IMR-90 (cell line): ENCODE data around the gene TBC1D10A. TPM values are rescaled to one million over a fixed set of nuclear protein-coding genes. Genes with fewer than 3 reads are reported as not detected.

ENCODE experiments used
- ATAC-seq: fragments of 200-7000 bp; cut with Tn5 transposase; 2 replicates; pipeline ENCODE4 v1.9.1; 2020; ENCODE audit warnings: low read depth, mild to moderate bottlenecking, moderate library complexity
- BruUV-seq: library from RNA; stranded (reverse); fragments of 400-500 nt; replicated peaks from 2 replicates; lab custom pipeline; 2021; lab: Mats Ljungman, UMichigan
- CTCF ChIA-PET: fragments of 300-600 bp; formaldehyde crosslinking; extraction: SDS; loops from one replicate; lab custom pipeline; 2021; ENCODE audit warnings: antibody characterized with exemption; lab: Yijun Ruan, JAX
- POLR2A ChIA-PET: fragments of 300-600 bp; sonication (Branson Sonifier 250); formaldehyde crosslinking; loops from one replicate; lab custom pipeline; 2022; ENCODE audit warnings: antibody characterized with exemption; ENCODE audit not compliant: unreplicated experiment; lab: Charles Lee
- DNase-seq: peaks from one replicate; pipeline ENCODE4 v3.0.0; 2013
- H2AFZ ChIP-seq: replicated peaks from 2 replicates; pipeline ENCODE3; 2013; ENCODE audit warnings: low read length, mild to moderate bottlenecking; ENCODE audit not compliant: poor library complexity
- H2AK5ac ChIP-seq: 2 replicates; pipeline ENCODE4 v1.6.1; 2013; ENCODE audit warnings: low read depth, low read length, inconsistent platforms
- H2AK9ac ChIP-seq: replicated peaks from 2 replicates; pipeline ENCODE3; 2013; ENCODE audit warnings: mild to moderate bottlenecking, low read depth, low read length, moderate library complexity; ENCODE audit not compliant: poor library complexity
- H2BK120ac ChIP-seq: 2 replicates; pipeline ENCODE4 v1.6.1; 2013; ENCODE audit warnings: low read depth, low read length, inconsistent platforms
- H2BK15ac ChIP-seq: 3 replicates; pipeline ENCODE4 v1.6.1; 2013; ENCODE audit warnings: low read depth, low read length, inconsistent platforms
- H2BK20ac ChIP-seq: 2 replicates; pipeline ENCODE4 v1.6.1; 2013; ENCODE audit warnings: low read depth, mild to moderate bottlenecking, inconsistent platforms, low read length, moderate library complexity
- H2BK5ac ChIP-seq: 2 replicates; pipeline ENCODE4 v1.6.1; 2013; ENCODE audit warnings: mild to moderate bottlenecking, low read depth, low read length, inconsistent platforms; ENCODE audit not compliant: poor library complexity, severe bottlenecking
- H3K14ac ChIP-seq: replicated peaks from 2 replicates; pipeline ENCODE4 v1.6.1; 2013; ENCODE audit warnings: low read depth, low read length, inconsistent platforms
- H3K18ac ChIP-seq: 2 replicates; pipeline ENCODE4 v1.6.1; 2013; ENCODE audit warnings: low read depth, low read length, control low read depth
- H3K23ac ChIP-seq: 2 replicates; pipeline ENCODE4 v1.6.1; 2013; ENCODE audit warnings: low read depth, low read length, inconsistent platforms
- H3K27ac ChIP-seq: 2 replicates; pipeline ENCODE4 v1.5.1; 2013; ENCODE audit warnings: mild to moderate bottlenecking, control low read depth, low read length; ENCODE audit not compliant: insufficient read depth
- H3K27me3 ChIP-seq: 2 replicates; pipeline ENCODE4 v1.6.1; 2013; ENCODE audit warnings: low read length; ENCODE audit not compliant: control insufficient read depth, insufficient read depth
- H3K36me3 ChIP-seq: 2 replicates; pipeline ENCODE4 v1.6.1; 2013; ENCODE audit warnings: low read length, mixed read lengths; ENCODE audit not compliant: control insufficient read depth, insufficient read depth
- H3K4ac ChIP-seq: 2 replicates; pipeline ENCODE4 v1.6.1; 2013; ENCODE audit warnings: low read depth, low read length, inconsistent platforms
- H3K4me1 ChIP-seq: 2 replicates; pipeline ENCODE4 v1.6.1; 2013; ENCODE audit warnings: low read length, mixed read lengths; ENCODE audit not compliant: control insufficient read depth, insufficient read depth
- H3K4me2 ChIP-seq: 2 replicates; pipeline ENCODE4 v1.6.1; 2013; ENCODE audit warnings: low read depth, mild to moderate bottlenecking, control low read depth, low read length, moderate library complexity
- H3K4me3 ChIP-seq: 2 replicates; pipeline ENCODE4 v1.5.1; 2013; ENCODE audit warnings: low read depth, mild to moderate bottlenecking, control low read depth, low read length, moderate library complexity; ENCODE audit not compliant: insufficient read depth
- H3K56ac ChIP-seq: 2 replicates; pipeline ENCODE4 v1.6.1; 2013; ENCODE audit warnings: low read length, inconsistent platforms; ENCODE audit not compliant: insufficient read depth; ENCODE audit errors: extremely low read depth
- H3K79me1 ChIP-seq, 2 experiments: 2 replicates each; pipeline ENCODE4 v1.6.1; 2013; ENCODE audit warnings: low read length in 2 of 2, inconsistent platforms in 1 of 2, low read depth in 1 of 2
- H3K9ac ChIP-seq: 2 replicates; pipeline ENCODE4 v1.6.1; 2013; ENCODE audit warnings: low read depth, low read length, control low read depth
- H3K9me1 ChIP-seq: 2 replicates; pipeline ENCODE4 v1.6.1; 2013; ENCODE audit warnings: low read length, inconsistent platforms; ENCODE audit not compliant: insufficient read depth
- H3K9me3 ChIP-seq: 2 replicates; pipeline ENCODE4 v1.6.1; 2013; ENCODE audit warnings: low read length; ENCODE audit not compliant: control insufficient read depth, insufficient read depth
- H4K20me1 ChIP-seq: 2 replicates; pipeline ENCODE4 v1.6.1; 2013; ENCODE audit warnings: low read length, inconsistent platforms; ENCODE audit not compliant: insufficient read depth
- H4K5ac ChIP-seq: 2 replicates; pipeline ENCODE4 v1.6.1; 2013; ENCODE audit warnings: mild to moderate bottlenecking, low read depth, low read length, control low read depth
- H4K8ac ChIP-seq, 2 experiments: 2 replicates each; pipeline ENCODE4 v1.6.1; 2013; ENCODE audit warnings: low read depth in 2 of 2, low read length in 2 of 2, control low read depth in 1 of 2, inconsistent platforms in 1 of 2
- H4K91ac ChIP-seq: 2 replicates; pipeline ENCODE4 v1.6.1; 2013; ENCODE audit warnings: low read depth, low read length, inconsistent platforms; ENCODE audit not compliant: insufficient read depth
- BHLHE40 ChIP-seq: fragments of 150-350 bp; IDR thresholded peaks from 2 replicates; pipeline ENCODE4 v1.6.1; 2016; ENCODE audit warnings: mild to moderate bottlenecking, low read depth, low read length
- FOS ChIP-seq: fragments of 150-350 bp; IDR thresholded peaks from 2 replicates; pipeline ENCODE4 v1.6.1; 2016; ENCODE audit warnings: low read depth, low read length
- MAZ ChIP-seq: IDR thresholded peaks from 2 replicates; pipeline ENCODE4 v1.6.1; 2012; ENCODE audit warnings: low read depth, mild to moderate bottlenecking, low read length, improper control_type of control experiment, moderate library complexity, borderline replicate concordance
- MXI1 ChIP-seq: IDR thresholded peaks from 2 replicates; pipeline ENCODE4 v1.6.1; 2012; ENCODE audit warnings: low read depth, mild to moderate bottlenecking, low read length, moderate library complexity, borderline replicate concordance
- RCOR1 ChIP-seq: IDR thresholded peaks from 2 replicates; pipeline ENCODE4 v1.6.1; 2012; ENCODE audit warnings: mild to moderate bottlenecking, low read length, improper control_type of control experiment; ENCODE audit not compliant: insufficient replicate concordance
- SMC3 ChIP-seq: fragments of 150-350 bp; IDR thresholded peaks from 2 replicates; pipeline ENCODE4 v1.6.1; 2016; ENCODE audit warnings: low read depth, mild to moderate bottlenecking, antibody characterized with exemption, low read length, moderate library complexity
- WGBS, 2 experiments: methylation state at CpG; one replicate each; pipeline versions ENCODE4 v1.1.5 to v1.1.7; 2013; ENCODE audit warnings: missing lambda C conversion rate in 2 of 2; ENCODE audit not compliant: insufficient read length in 1 of 2; ENCODE audit errors: extremely low coverage in 2 of 2; 5-methylcytosine and 5-hydroxymethylcytosine counted together
- dilution Hi-C: fragments of 300-500 bp; cut with HindIII; formaldehyde crosslinking; loops from one replicate; pipeline ENCODE4 v1.14.3; 2018; ENCODE audit warnings: low sequenced_read_pairs; ENCODE audit not compliant: unreplicated experiment
- in situ Hi-C: fragments of 300-500 bp; cut with MboI; formaldehyde crosslinking; loops from 3 replicates; pipeline ENCODE4 v1.14.3; 2019; ENCODE audit warnings: low sequenced_read_pairs, inconsistent platforms, mixed read lengths
- intact Hi-C: fragments of 100-400 bp; cut with micrococcal nuclease; formaldehyde crosslinking; loops from 2 replicates; pipeline ENCODE4 v1.10.0; 2022
- polyA plus RNA-seq, 3 experiments: library from polyadenylated mRNA; depleted of rRNA; stranded (reverse); fragments of >200 nt; gene quantifications; 2 replicates each; pipeline ENCODE4 v1.2.3, GENCODE V29; 2012; ENCODE audit warnings: low replicate concordance in 1 of 3
- total RNA-seq: library from RNA; depleted of rRNA; stranded (reverse); fragments of >200 nt; gene quantifications from 2 replicates; pipeline ENCODE4 v1.2.3, GENCODE V29; 2012

The TBC1D10A gene
- total and polyA plus RNA-seq, 2 of the 4 experiments (the other 2 are of a cell fraction) = 16.3 to 33.1 TPM

- no peak for DNase-seq
- Histone ChIP-seq H3K9me3 (no peaks in the 10 kb centered on the region), H2AFZ (no peak overlapping the region), H2BK120ac (no peak overlapping the region), H2BK5ac (no peak overlapping the region), H3K9ac (no peak overlapping the region), H2AK5ac (peak overlapping the region; percentile 20; the same call in 1 of the 2 replicates), H3K23ac (peak overlapping the region; percentile 31; the same call in 1 of the 2 replicates), H3K4ac (peak overlapping the region; percentile 32; the same call in 1 of the 2 replicates), H2BK15ac (no peak overlapping the region), H3K27me3 (no peaks in the 10 kb centered on the region), H3K18ac (no peak overlapping the region), H3K36me3 (peaks cover 18% of the 10 kb centered on the region), H3K56ac (no peak overlapping the region), H3K27ac (no peak overlapping the region), H3K4me2 (no peak overlapping the region), H2BK20ac (no peak overlapping the region), H3K9me1 (peaks cover 64% of the 10 kb centered on the region), H4K8ac (no peak overlapping the region), H4K20me1 (peaks cover 78% of the 10 kb centered on the region), H3K14ac (no peak overlapping the region), H3K4me3 (no peak overlapping the region), H2AK9ac (no peak overlapping the region), H4K5ac (no peak overlapping the region), H3K4me1 (peaks cover 34% of the 10 kb centered on the region), H4K91ac (no peak overlapping the region), H3K79me1 (peaks cover 41 to 96% of the 10 kb centered on the region in 2 experiments)
- WGBS, 2 experiments = 77% methylated on average over 6 of the region's 7 CpGs; no CpG with 5 or more reads in 1 of the 2 experiments
- ATAC-seq = no peak
- dilution Hi-C loops = no loop called here
- CTCF ChIA-PET = no interaction called here
- no TSS peak for BruUV-seq
- TF ChIP-seq MAZ = no peak
- TF ChIP-seq FOS = no peak
- TF ChIP-seq MXI1 = no peak
- no peak for TF ChIP-seq SMC3
- TF ChIP-seq BHLHE40 = no peak
- TF ChIP-seq RCOR1 = no peak
- intact Hi-C loops = no loop called here
- POLR2A ChIA-PET = no interaction called here
- in situ Hi-C loops = no loop called here
Observed at GRCh38 chr22:30318799-30319419, 7.8 kb downstream of the TBC1D10A start.
